Measurements from ENCODE around the gene GPI.

The GPI gene

DNA sequence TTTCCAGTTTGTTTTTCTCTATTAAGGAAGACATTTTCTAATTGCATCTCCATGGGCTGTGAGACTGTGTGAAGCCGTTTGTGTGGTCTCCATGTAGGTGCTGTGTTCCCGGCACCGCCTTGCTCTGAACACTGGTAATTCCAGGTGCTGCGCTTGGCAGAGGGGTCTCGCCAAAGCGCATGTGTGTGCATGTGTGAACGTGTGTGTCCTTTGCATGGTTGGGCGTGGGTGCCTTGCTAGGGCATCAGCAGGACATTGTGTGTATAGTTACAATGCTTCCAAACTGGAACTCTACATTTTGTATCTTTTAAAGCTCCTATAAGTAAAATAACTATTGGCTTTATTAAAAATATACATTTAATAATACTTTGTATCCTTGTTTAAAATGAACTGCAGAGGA, 9.8 kb upstream of the GPI start:
- ATAC-seq (no peak), DNase-seq (no peak)
- peaks cover 35% of the 10 kb centered on the region for H3K4me1 Mint-ChIP-seq
- H3K9me3 Mint-ChIP-seq, result no peaks in the 10 kb centered on the region
- no peak overlapping the region for H3K4me3 Mint-ChIP-seq
- H3K27ac Mint-ChIP-seq, result no peak overlapping the region
- H3K36me3 Mint-ChIP-seq (ENCODE audit: low read depth), result peaks cover 6% of the 10 kb centered on the region
- peaks cover 3% of the 10 kb centered on the region for H3K27me3 Mint-ChIP-seq

DNA sequence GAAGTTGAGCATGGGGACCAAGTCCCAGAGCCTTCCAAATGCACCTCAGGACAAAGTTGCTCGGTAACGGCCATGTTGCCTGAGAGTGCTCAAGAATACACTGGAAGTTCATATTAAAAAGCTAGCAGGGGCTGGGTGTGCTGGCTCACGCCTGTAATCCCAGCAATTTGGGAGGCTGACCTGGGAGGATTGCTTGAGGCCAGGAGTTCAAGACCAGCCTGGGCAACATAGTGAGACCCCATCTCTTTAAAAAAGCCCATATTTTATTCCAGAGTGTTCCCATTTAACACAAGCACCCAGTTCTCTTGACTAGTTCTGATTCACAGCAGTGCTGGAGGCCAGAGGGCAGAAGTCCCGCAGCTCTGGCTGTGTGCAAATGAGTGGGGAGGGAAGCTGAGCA, 8.1 kb upstream of the GPI start:
- H3K4me3 Mint-ChIP-seq, result no peak overlapping the region
- no peak overlapping the region for H3K27ac Mint-ChIP-seq
- peaks cover 6% of the 10 kb centered on the region for H3K36me3 Mint-ChIP-seq (ENCODE audit: low read depth)
- DNase-seq (no peak), ATAC-seq (no peak)
- H3K27me3 Mint-ChIP-seq, result peaks cover 3% of the 10 kb centered on the region
- peaks cover 27% of the 10 kb centered on the region for H3K4me1 Mint-ChIP-seq
- H3K9me3 Mint-ChIP-seq, result no peaks in the 10 kb centered on the region

DNA sequence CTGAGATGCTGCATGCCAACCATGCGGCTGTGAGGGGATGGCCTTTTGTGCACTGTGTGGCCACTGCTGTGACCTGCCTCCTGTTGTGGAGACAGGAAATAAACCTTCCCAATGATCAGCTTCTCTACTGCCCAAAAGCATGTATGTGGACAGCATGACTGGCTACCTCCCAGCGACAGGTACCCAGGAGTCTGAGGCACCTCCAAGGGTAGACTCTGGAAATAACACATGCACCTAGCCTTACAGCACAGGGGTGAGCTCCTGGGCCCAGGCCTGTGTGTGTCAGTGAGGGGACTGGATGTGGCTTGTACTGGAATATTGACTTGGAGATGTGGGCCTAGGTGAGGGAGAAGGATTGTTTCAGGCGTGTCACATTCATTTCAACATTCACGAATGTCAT, 7.6 kb upstream of the GPI start:
- H3K36me3 Mint-ChIP-seq (ENCODE audit: low read depth), result peaks cover 6% of the 10 kb centered on the region
- peaks cover 3% of the 10 kb centered on the region for H3K27me3 Mint-ChIP-seq
- peak overlapping the region; percentile 32 for H3K27ac Mint-ChIP-seq
- H3K4me3 Mint-ChIP-seq, result no peak overlapping the region
- H3K9me3 Mint-ChIP-seq, result no peaks in the 10 kb centered on the region
- no peak for ATAC-seq
- peaks cover 27% of the 10 kb centered on the region for H3K4me1 Mint-ChIP-seq
- no peak for DNase-seq

DNA sequence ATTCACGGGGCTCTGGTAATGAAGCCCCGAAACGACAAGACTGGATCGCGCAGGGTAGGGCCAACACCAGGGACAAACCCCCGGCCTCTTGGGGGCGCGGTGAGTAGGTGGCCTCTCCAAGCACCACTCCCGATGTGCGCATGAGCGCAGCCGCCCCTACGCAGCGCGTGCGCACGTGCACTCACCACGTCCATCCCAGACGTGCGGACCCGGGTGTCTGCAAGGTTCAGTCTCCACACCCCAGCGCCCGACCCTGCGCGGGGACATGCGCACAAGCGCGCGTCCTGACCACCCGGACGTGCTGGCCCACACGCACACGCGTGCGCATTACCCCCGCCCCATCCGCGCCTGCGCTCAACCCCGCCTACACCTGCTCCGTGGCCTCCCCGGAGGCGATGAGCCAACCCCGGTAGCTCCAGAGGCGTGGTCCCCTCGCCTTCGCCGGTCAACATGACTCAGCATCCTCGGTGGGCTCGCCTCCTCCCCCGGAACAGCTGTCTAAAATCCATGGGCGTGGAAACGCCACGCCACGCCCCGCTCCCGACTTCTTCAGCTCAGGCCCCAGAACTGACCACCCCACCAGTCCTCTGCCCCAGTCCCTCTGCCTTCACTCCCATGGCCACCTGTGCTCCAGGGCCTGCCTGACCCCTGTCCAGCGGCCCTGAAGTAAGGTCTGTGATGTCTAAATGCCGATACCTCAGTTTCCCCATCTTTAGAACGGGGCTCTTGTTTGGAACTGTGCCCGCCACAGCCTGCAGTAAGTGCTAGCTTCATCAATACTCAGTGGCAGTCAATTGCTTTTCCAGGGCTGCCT, 5.6 kb upstream of the GPI start:
- Mint-ChIP-seq H3K9me3 (no peaks in the 10 kb centered on the region), H3K4me3 (peak overlapping the region; percentile 78), H3K36me3 (ENCODE audit: low read depth) (peaks cover 6% of the 10 kb centered on the region), H3K4me1 (peaks cover 35% of the 10 kb centered on the region), H3K27ac (peak overlapping the region; percentile 91), H3K27me3 (peaks cover 3% of the 10 kb centered on the region)
- DNase-seq, result peak; percentile 100
- peak; percentile 93 for ATAC-seq

DNA sequence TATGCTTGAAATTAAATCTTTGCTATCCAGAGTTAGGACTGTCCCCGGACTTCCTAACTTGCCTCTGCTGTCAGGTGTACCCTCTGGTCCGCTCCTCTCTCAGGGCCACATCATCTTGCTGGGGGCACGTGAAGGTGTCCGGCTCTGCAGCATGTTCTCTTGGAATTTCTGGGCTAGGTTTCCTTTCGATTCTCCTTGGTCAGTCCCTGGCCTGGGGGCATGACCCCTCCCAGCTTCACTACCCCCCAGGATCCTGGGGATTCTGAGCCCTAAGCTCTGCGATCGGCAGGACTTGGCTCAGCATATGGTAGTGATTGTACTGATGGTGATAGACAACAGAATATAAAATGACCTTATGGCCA, 5.1 kb upstream of the GPI start:
- H3K4me1 Mint-ChIP-seq, result peaks cover 39% of the 10 kb centered on the region
- ATAC-seq, result no peak

GRCh38 chr19:34360354-34360909, 4.6 kb upstream of the GPI start:
- ATAC-seq (no peak), DNase-seq (no peak)
- Mint-ChIP-seq H3K36me3 (ENCODE audit: low read depth) (peaks cover 6% of the 10 kb centered on the region), H3K4me1 (peaks cover 39% of the 10 kb centered on the region), H3K4me3 (peak overlapping the region; percentile 78), H3K27ac (peak overlapping the region; percentile 18), H3K27me3 (peaks cover 3% of the 10 kb centered on the region), H3K9me3 (no peaks in the 10 kb centered on the region)

More for the DNA sequence above, 5.1 kb upstream of the GPI start:
- no peak for DNase-seq
- Mint-ChIP-seq H3K36me3 (ENCODE audit: low read depth) (peaks cover 6% of the 10 kb centered on the region), H3K9me3 (no peaks in the 10 kb centered on the region), H3K27me3 (peaks cover 3% of the 10 kb centered on the region), H3K27ac (peak overlapping the region; percentile 91), H3K4me3 (peak overlapping the region; percentile 78)

GRCh38 chr19:34362679-34363069, 2.3 kb upstream of the GPI start:
- H3K36me3 Mint-ChIP-seq (ENCODE audit: low read depth), result peaks cover 27% of the 10 kb centered on the region
- no peak overlapping the region for H3K4me3 Mint-ChIP-seq
- peak overlapping the region; percentile 14 for H3K27ac Mint-ChIP-seq
- peaks cover 3% of the 10 kb centered on the region for H3K27me3 Mint-ChIP-seq
- no peak for DNase-seq
- peaks cover 57% of the 10 kb centered on the region for H3K4me1 Mint-ChIP-seq
- H3K9me3 Mint-ChIP-seq, result no peaks in the 10 kb centered on the region
- ATAC-seq, result no peak

- H3K4me3 Mint-ChIP-seq, result peak overlapping the region; percentile 15
- peaks cover 32% of the 10 kb centered on the region for H3K36me3 Mint-ChIP-seq (ENCODE audit: low read depth)
- no peaks in the 10 kb centered on the region for H3K9me3 Mint-ChIP-seq
- DNase-seq (no peak), ATAC-seq (no peak)
- peak overlapping the region; percentile 14 for H3K27ac Mint-ChIP-seq
- peaks cover 3% of the 10 kb centered on the region for H3K27me3 Mint-ChIP-seq
- peaks cover 57% of the 10 kb centered on the region for H3K4me1 Mint-ChIP-seq
These were observed 1.9 kb upstream of the GPI start for GRCh38 chr19:34363094-34363493.

- Mint-ChIP-seq H3K36me3 (ENCODE audit: low read depth) (peaks cover 33% of the 10 kb centered on the region), H3K4me3 (peak overlapping the region; percentile 99), H3K27me3 (peaks cover 3% of the 10 kb centered on the region), H3K27ac (no peak overlapping the region), H3K9me3 (no peaks in the 10 kb centered on the region), H3K4me1 (peaks cover 53% of the 10 kb centered on the region)
- ATAC-seq, result no peak
- no peak for DNase-seq
These were observed 1.1 kb upstream of the GPI start for GRCh38 chr19:34363930-34364329.

GRCh38 chr19:34364462-34364829, 550 bp upstream of the GPI start:
- Mint-ChIP-seq H3K4me3 (peak overlapping the region; percentile 99), H3K4me1 (peaks cover 49% of the 10 kb centered on the region), H3K36me3 (ENCODE audit: low read depth) (peaks cover 33% of the 10 kb centered on the region), H3K27me3 (no peaks in the 10 kb centered on the region), H3K27ac (peak overlapping the region; percentile 84), H3K9me3 (no peaks in the 10 kb centered on the region)
- DNase-seq (no peak), ATAC-seq (no peak)

GRCh38 chr19:34365463-34366401, 736 bp downstream of the GPI start:
- H3K36me3 Mint-ChIP-seq (ENCODE audit: low read depth), result peaks cover 43% of the 10 kb centered on the region
- peak overlapping the region; percentile 92 for H3K27ac Mint-ChIP-seq
- H3K4me1 Mint-ChIP-seq, result peaks cover 47% of the 10 kb centered on the region
- DNase-seq, result no peak
- H3K27me3 Mint-ChIP-seq, result no peaks in the 10 kb centered on the region
- peak overlapping the region; percentile 99 for H3K4me3 Mint-ChIP-seq
- no peaks in the 10 kb centered on the region for H3K9me3 Mint-ChIP-seq
- ATAC-seq, result no peak

DNA sequence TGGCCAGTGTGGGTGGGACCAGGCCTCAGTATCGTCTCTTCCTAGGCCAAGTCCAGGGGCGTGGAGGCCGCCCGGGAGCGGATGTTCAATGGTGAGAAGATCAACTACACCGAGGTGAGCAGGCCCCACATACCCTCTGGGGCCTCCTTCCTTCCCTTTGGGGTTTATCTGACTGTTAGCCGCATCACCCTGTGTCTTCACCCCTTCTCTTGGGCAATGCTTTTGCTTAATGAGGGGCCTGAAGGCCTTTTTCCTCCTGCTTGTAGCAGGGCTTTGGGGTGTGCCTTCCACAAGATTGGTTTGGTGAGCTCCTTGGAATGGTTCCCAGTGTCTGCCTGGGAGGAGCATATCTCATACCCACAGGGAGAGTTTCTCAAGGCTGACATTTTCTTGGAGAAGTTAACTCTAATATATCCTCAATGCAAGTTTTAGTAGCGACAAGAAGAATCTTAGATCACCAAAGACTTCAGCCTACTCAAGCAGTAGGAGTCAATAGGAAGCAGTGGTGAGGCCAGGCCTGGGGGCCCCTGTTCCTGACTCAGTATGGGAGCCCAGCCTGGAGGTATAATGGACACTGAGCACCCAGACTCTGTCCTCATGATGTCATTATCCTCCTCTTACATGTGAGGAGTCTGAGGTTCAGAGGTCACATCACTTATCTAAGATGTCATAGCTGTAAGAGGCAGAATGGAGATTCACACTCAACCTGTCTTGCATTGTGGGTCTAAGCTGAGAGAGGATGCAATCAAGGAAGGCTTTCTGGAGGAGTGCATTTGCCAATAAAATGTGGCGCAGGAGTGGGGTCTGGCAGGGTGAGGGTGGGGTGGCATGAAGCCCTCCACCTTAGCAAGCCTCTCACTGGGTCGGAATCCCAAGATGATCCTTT, 2.0 kb downstream of the GPI start:
- H3K9me3 Mint-ChIP-seq, result no peaks in the 10 kb centered on the region
- DNase-seq, result no peak
- H3K4me3 Mint-ChIP-seq, result peak overlapping the region; percentile 99
- ATAC-seq, result no peak
- no peaks in the 10 kb centered on the region for H3K27me3 Mint-ChIP-seq
- H3K36me3 Mint-ChIP-seq (ENCODE audit: low read depth), result peaks cover 49% of the 10 kb centered on the region
- peak overlapping the region; percentile 92 for H3K27ac Mint-ChIP-seq
- H3K4me1 Mint-ChIP-seq, result peaks cover 54% of the 10 kb centered on the region

GRCh38 chr19:34367624-34367957, 2.6 kb downstream of the GPI start:
- peaks cover 54% of the 10 kb centered on the region for H3K36me3 Mint-ChIP-seq (ENCODE audit: low read depth)
- ATAC-seq (no peak), DNase-seq (no peak)
- peaks cover 54% of the 10 kb centered on the region for H3K4me1 Mint-ChIP-seq
- H3K27ac Mint-ChIP-seq, result no peak overlapping the region
- H3K27me3 Mint-ChIP-seq, result no peaks in the 10 kb centered on the region
- H3K9me3 Mint-ChIP-seq, result no peaks in the 10 kb centered on the region
- no peak overlapping the region for H3K4me3 Mint-ChIP-seq

GRCh38 chr19:34368338-34368737, 3.3 kb downstream of the GPI start:
- H3K4me1 Mint-ChIP-seq, result peaks cover 49% of the 10 kb centered on the region
- H3K27me3 Mint-ChIP-seq, result no peaks in the 10 kb centered on the region
- H3K9me3 Mint-ChIP-seq, result no peaks in the 10 kb centered on the region
- ATAC-seq, result no peak
- H3K4me3 Mint-ChIP-seq, result peak overlapping the region; percentile 30
- peaks cover 54% of the 10 kb centered on the region for H3K36me3 Mint-ChIP-seq (ENCODE audit: low read depth)
- peak overlapping the region; percentile 45 for H3K27ac Mint-ChIP-seq
- DNase-seq, result no peak

All from activated naive CD8-positive, alpha-beta T cell treated with anti-CD3 and anti-CD28 coated beads, Interleukin-2, amount 50 U/mL, for 24 hours (primary cell).